Cerebellar cortex (tissue), 1 donor: Measurements from ENCODE around the gene GCGR.

Experiments used
- DNase-seq: peaks from one replicate; pipeline ENCODE4 v3.0.0-alpha.2; 2015; ENCODE audit warnings: low spot score

The GCGR gene

DNA sequence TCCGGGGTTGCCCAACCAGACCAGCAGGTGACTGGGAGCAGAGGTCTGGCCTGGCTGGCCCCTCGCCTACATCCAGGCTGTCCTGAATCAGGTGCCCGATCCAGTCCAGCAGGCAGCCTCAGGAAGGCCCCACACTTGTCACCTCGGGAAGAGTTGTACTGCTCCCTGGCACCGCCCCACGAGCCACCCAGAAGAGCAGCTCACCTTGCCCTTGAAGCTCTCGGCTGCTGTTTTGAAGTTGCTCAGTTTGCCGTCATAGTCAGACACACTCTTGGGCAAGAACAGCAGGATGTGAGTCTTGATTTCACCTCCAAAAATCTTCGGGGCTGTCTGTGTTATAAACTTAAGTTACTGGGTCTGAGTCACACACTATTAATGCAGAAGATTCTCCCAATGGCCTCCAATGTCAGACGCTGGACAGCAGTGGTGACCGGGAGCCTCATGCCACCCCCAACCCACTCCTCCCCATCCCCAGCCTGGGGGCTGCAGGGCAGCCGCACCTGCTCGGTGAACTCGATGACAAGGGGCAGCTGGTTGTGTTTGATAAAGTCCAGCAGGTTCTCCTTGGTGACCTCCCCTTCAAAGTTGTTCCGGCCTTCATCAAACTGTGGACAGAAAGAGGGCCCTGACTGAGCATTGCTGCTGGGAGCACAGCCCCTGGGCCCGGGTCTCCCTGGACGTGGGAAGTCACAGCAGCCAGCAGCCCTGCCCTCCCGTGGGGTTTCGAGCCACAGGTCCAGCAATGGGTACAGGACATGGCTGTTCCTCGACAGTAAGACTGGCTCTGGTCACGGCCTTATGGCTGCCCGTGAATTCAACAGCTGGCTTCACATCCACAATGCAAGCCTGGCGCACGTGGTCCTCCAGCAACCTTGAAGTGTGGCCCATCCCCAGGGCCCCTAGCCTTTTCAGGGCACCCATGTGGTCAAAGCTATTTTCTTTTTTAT lies 43.1 kb downstream of the GCGR start:
- no peak for DNase-seq

DNA sequence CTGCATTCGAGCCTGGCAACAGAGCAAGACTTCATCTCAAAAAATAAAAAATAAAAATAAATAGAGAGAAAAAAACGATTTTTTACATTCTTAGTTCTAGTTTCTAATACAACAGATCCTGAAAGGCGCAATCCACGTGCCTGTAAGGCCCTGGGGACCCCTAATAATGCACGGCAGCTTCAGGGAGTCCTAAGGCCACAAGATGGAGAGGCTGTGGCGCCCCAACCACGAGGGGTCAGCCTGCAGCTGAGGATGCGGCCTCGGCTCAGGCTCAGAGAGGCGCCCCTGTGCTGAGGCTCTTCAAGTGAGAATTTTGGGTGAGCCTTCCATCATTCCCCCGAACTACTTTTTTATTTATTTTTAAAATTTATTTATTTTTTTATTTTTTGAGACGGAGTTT lies 45.5 kb downstream of the GCGR start:
- no peak for DNase-seq

DNA sequence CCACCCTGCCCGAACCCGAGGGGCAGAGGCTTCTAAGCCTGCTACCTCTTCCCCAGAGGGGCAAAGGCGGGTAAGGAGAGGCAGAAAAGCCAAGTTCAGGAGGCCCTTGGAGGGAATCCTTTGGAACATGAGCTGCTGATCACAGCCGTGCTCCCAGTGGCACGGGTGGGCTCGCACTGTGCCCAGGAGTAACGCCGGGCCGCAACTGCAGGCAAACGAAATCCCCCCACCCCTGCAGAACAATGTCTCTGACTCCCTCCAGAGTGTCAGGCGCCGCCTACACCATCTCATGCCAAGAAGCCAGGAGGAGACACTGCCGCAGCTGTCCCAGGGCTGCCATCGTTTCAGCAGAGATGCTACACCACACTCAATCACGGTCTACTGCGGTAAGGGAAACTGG lies 47.5 kb downstream of the GCGR start:
- DNase-seq: no peak

DNA sequence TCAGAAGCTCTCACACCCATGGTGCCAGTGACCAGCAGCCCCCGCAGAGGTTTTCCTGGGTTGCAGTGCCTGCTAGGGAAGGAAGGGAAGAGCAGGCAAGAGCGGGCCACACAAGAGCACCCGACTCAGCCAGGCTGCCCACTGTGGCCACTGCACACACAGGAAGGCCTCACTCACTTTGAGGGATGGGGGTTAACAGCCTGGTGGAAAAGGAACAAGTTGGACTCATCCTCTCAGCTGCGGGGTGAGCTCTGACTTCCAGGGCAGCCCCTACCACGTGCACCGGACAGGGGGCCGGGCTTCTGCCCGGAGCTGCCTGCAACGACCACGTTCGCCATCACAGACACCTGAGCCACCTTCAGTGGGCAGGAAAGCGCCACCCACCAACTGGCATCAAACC lies 48.3 kb downstream of the GCGR start:
- DNase-seq: no peak

DNA sequence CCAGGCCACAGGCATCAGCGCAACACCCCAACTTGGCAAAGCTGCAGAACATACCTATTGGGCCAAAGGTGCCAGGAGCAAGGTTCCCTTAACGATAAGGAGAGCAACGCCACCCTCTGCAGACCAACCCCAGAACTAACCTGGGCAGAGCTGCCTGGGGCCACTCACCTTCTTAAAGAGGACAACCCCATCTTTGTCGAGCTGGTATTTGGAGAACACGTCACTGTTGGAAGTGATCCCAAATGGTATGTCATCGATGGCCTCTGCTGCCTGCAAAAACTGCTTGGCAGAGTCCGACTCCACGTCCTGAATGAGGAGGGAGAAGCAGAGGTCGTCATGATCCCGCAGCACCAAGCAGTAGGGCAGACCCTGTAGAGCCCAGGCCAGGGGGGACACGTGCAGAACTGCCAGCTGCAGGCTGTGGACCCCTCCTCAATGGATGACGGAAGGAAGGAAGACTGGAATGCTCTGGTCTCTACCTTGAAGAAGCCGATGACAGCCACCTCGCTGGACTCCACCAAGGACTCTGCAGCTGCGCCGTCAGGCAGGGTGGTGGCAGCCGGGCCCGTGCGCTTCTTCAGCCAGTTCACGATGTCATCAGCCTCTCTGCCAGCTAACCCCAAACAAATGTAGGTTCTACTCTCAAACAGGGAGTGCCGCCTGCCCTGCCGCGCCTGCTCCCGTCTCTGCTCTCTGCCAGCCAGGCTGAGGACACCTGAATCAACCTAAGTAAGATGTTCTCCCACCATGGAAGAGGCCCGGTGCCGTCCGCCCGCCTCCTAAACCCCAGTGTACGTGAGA lies 51.2 kb downstream of the GCGR start:
- peak; percentile 75 for DNase-seq

DNA sequence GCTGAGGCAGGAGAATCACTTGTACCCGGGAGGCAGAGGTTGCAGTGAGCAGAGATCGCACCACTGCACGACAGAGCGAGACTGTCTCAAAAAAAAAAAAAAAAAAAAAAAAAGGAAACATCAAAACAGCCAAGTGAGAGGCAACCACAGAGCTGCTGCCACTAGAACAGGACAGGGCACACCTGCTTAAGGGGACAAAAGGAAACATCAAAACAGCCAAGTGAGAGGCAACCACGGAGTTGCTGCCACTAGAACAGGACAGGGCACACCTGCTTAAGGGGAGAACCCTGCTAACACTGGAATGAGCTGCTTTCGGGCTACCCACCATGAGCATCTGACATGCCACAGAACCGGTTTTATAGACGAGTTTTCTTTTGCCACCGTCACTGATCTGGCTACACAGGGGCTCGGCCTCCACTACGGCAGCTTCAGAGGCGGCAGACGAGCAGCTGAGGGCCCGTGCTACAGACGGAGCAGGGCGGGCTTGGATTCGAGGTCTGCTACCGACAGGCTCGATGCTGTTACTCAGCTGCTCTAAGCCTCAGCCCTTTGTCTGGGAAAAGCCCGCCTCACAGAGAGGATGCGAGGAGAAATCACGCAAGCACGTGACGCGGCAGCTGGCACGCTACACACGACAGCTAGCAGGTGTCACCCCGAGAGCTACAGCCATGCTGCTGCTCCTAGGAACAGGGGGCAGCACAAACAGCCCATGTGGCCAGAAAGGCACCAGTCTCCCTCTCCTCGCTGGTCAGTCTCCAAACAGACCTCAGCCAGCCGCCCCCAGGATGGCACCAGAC lies 54.4 kb downstream of the GCGR start:
- no peak for DNase-seq

DNA sequence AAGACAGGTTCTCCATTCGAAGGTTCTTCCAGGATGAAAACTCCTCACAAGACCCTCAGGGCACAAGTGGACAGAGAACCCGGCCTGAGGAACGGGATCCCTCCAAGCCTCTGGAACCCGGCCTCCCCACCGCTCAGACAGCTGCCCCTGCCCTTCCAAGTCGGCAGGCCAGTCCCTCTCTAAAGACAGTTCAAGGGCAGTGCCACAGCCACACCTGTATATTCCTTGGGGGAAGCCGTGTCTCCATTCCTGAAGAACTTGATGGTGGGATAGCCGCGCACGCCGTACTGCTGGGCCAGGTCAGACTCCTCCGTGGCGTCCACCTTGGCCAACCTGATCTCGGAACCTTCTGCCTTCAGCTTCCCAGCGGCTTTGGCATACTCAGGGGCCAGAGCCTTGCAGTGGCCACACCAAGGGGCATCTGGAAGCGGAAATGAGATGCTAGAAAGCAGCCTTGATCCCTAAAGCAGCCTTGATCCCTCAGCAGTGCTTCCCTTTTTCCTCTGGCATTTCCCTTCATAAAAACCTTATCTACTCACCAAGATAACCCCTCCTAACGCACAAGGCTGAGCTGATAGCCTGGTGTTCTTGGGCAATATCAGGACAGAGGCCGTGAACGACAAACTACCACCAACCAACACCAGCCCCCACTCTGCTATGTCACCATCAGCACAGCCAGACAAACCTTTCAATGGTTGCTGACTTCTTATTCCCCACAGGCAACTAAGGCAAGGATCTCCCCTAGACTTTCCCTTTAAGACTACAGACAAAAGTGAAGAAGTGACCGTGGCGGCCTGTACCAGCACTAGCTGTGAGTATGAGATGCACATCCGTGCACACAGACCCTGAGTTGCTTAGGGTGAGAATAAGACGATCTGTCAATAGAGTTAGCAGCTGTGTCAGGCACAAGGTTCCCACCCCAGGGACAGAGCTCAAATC lies 55.3 kb downstream of the GCGR start:
- DNase-seq: no peak

DNA sequence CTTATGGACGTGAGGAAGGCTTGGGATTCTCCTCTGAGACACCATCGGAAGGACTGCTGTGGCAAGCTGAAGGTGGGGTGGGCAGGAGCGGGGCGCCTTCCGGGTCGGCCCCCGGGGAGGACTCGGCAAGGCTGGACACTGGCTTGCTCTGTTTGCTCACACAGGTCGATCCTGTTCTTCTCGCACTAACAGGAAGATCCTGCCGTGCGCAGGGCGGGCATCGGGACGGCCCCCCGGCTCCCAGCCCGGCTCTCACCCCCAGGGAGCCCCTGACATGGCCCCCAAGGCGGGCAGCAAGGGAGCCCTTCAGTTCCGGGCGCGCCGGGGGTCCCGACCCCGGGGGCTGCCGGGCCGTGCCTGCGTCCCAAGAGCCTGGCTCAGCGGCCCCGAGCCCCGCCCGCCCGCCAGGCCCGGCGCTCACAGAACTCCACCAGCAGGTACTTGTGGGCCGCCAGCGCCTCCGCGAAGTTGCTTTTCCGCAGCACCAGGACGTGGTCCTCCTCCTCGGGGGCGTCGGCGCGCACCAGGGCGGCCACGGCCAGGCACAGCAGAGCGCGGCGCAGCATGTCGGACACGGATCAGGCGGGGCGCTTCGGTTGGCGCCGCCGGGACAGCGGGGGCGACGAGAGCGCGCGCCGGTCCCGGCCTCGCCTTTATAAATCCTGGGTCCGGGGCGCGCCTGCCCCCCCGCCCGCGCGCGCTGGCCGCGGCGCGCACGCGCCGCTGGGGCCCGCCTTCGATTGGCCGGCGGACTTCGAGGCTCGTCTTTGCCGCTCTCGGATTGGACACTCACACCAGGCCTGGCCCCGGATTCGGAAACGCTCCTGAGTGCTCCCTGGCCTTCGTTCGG lies 56.2 kb downstream of the GCGR start, which contains the start of gene P4HB:
Gene P4HB (minus strand): TSS at position 630 of the 850 bp plus-strand sequence. CDS start 64 bp downstream, at position 566.
- no peak for DNase-seq

DNA sequence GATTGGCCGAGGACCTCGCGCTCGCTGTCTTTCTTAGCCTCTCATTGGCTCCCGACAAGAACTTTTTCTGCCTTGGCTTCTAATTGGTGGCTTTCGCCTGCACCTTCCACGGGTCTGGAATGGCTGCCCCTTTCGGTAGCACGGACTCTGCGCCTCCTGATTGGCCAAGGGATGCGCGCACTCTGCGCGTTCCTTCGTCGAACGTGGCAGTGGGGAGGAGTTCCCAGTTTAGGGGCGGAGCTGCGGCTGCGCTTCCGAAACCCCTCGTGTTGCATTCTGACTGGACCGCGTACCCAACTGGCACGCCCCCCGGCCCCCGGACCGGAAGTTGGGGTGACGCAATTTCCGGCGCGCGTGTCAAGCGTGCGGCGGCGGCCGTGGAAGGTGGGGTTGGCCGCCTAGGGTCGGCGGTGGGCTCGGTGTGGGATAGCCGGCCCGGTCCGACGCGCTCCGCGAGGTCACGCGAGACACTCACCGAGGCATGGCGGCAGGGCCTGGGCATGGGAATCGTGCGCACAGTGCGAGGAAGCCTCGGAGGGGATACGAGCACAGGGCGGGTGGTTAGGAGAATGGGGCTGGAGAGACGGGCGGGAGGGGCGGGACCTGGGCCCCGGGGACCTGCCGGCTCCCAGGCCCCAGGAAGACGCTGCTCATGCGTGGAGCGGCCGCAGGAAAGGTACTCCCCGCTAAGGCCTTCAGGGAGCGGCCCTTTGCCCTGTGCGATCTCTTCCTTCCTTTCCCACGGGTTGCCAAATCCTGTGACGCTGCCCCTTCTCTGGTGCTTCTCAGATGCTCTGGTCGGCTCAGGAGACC lies 57.0 kb downstream of the GCGR start:
- peak; percentile 100 for DNase-seq

DNA sequence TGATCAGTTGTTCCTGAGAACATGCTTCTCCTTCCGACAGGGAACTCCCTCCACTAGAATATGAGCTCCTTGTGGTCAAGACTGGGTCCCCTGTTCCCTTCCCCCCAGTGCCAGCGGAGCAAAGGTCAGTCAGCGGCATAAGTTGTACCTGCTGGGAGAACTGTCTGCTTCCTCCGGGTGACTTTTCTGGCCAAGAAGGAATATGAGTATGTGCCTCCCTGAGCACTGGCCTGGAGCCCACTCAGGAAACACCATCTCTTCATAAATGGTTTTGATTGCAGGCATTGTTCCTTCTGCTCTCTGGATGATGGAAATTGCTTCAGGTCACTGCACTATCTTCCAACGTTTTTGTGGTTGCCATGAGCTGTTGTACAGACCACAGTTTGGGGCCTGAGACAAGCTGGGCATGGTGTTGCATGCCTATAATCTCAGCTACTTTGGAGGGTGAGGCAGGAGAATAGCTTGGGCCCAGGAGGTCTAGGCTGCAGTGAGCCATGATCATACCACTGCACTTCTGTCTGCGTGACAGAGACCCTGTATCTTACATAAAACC lies 59.2 kb downstream of the GCGR start:
- DNase-seq: no peak
